Measurements from ENCODE around the gene SMOC2.

DNA sequence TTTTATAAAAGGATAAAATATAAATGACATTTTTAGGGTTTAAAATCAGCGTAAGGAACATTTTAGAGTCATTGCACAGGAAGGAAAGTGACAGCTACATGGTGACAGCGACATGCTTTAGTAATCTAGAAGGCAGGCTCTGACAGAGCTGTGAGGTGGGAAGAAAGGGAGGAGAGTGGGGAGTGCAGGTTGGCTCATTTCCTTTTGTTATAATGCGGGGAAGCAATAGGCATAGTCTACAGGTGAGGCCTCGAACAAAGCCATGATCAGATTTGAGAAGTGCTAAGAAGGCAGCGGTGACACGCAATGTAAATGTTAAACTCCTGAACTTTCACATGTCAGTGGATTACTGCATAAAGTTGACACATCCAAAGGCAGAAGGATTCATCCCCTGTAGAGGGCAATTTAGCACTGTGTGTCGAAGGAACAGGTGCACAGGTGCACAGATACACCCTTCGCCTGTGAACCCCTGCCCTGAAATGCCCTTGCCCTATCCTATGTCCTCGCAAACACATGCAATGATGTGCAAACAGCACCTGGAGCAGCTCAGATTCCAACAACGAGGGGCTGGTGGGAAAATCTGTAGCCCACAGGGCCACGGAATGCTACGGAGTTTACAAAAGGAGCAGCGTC lies 32.4 kb upstream of the SMOC2 start:
- TF ChIP-seq, protein P1, sequence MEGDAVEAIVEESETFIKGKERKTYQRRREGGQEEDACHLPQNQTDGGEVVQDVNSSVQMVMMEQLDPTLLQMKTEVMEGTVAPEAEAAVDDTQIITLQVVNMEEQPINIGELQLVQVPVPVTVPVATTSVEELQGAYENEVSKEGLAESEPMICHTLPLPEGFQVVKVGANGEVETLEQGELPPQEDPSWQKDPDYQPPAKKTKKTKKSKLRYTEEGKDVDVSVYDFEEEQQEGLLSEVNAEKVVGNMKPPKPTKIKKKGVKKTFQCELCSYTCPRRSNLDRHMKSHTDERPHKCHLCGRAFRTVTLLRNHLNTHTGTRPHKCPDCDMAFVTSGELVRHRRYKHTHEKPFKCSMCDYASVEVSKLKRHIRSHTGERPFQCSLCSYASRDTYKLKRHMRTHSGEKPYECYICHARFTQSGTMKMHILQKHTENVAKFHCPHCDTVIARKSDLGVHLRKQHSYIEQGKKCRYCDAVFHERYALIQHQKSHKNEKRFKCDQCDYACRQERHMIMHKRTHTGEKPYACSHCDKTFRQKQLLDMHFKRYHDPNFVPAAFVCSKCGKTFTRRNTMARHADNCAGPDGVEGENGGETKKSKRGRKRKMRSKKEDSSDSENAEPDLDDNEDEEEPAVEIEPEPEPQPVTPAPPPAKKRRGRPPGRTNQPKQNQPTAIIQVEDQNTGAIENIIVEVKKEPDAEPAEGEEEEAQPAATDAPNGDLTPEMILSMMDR (IDR thresholded peaks at IDR 0.05): no peak
- TF ChIP-seq, protein P2, sequence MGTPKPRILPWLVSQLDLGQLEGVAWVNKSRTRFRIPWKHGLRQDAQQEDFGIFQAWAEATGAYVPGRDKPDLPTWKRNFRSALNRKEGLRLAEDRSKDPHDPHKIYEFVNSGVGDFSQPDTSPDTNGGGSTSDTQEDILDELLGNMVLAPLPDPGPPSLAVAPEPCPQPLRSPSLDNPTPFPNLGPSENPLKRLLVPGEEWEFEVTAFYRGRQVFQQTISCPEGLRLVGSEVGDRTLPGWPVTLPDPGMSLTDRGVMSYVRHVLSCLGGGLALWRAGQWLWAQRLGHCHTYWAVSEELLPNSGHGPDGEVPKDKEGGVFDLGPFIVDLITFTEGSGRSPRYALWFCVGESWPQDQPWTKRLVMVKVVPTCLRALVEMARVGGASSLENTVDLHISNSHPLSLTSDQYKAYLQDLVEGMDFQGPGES (IDR thresholded peaks at IDR 0.05; ENCODE audit: low read depth, low read length): no peak
- TF ChIP-seq POLR2AphosphoS5 (IDR thresholded peaks at IDR 0.05; ENCODE audit: low read depth, low read length) (no peak), EZH2phosphoT487 (IDR thresholded peaks at IDR 0.05; ENCODE audit: borderline replicate concordance, low read depth) (no peak), RAD21 (IDR thresholded peaks at IDR 0.05; ENCODE audit: low read length) (no peak), JUND (IDR thresholded peaks at IDR 0.05) (no peak), RXRA (IDR thresholded peaks at IDR 0.05; ENCODE audit: borderline replicate concordance, low read depth) (no peak)
- TF ChIP-seq, protein P3, sequence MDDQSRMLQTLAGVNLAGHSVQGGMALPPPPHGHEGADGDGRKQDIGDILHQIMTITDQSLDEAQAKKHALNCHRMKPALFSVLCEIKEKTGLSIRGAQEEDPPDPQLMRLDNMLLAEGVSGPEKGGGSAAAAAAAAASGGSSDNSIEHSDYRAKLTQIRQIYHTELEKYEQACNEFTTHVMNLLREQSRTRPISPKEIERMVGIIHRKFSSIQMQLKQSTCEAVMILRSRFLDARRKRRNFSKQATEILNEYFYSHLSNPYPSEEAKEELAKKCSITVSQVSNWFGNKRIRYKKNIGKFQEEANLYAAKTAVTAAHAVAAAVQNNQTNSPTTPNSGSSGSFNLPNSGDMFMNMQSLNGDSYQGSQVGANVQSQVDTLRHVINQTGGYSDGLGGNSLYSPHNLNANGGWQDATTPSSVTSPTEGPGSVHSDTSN (IDR thresholded peaks at IDR 0.05): no peak
